NOMO-1 (cell line): ENCODE results near the gene PRTN3.
"Not testable (repeated sequence)": the region's sequence is repeated elsewhere in the genome, so short reads cannot be mapped to it uniquely, and the experiment has no call there.

Source experiments
- DNase-seq, 2 experiments: peaks; one replicate each; lab custom pipeline; 2025; ENCODE audit not compliant: unreplicated experiment in 2 of 2; lab: John Stamatoyannopoulos, UW

Gene PRTN3

GRCh38 chr19:877992-878660 is 37.3 kb downstream of the PRTN3 start:
- not testable (repeated sequence) for DNase-seq

- DNase-seq = not testable (repeated sequence)
Measured at GRCh38 chr19:878751-879561, 38.2 kb downstream of the PRTN3 start.

GRCh38 chr19:879711-880438 is 39.1 kb downstream of the PRTN3 start:
- DNase-seq = no peak

- no peak for DNase-seq
Measured at GRCh38 chr19:881385-882071, 40.7 kb downstream of the PRTN3 start.

- no peak for DNase-seq
Measured at GRCh38 chr19:882871-883497, 42.2 kb downstream of the PRTN3 start.

- DNase-seq = no peak
Measured at GRCh38 chr19:883661-884211, 42.9 kb downstream of the PRTN3 start.

- no peak for DNase-seq
Measured at GRCh38 chr19:884420-885211, 43.8 kb downstream of the PRTN3 start.

- DNase-seq = no peak
Measured at GRCh38 chr19:885536-886224, 44.9 kb downstream of the PRTN3 start.

GRCh38 chr19:887072-887471 is 46.3 kb downstream of the PRTN3 start:
- no peak for DNase-seq

GRCh38 chr19:887599-887998 is 46.8 kb downstream of the PRTN3 start:
- DNase-seq = no peak

DNA sequence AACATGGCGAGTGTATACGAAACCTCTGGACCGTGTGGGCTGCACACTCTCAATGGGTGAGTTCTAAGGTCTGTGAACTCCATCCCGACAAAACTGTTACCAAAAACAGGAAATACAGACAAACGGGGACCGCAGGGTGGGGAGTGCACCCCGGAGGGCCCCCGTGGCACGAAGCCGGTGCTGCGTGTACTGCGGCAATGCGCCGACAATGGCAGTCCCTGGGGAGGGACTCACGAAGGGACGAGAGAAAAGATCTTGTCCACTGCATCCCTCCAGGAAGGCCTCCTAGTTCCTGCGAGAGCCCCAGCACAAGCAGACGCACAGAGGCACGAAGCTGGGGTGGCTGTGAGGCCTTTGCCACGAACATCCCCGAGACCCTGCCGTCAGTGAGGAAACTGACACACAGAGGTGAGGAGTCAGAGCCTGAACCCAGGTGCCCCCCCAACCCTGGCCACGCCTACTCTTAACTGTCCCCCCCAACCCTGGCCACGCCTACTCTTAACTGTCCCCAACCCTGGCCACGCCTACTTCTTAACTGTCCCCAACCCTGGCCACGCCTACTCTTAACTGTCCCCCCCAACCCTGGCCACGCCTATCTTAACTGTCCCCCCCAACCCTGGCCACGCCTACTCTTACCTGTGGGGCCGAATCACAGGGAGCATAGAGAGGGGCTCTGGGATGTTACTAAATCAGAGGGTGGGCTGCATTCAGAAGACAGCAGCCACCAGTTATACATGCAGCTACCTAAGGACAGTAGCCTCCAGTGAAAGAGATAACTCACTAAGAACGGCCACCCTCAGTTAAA is 48.0 kb downstream of the PRTN3 start:
- no peak for DNase-seq

- DNase-seq = no peak
Measured at GRCh38 chr19:889662-890295, 49.0 kb downstream of the PRTN3 start.

DNA sequence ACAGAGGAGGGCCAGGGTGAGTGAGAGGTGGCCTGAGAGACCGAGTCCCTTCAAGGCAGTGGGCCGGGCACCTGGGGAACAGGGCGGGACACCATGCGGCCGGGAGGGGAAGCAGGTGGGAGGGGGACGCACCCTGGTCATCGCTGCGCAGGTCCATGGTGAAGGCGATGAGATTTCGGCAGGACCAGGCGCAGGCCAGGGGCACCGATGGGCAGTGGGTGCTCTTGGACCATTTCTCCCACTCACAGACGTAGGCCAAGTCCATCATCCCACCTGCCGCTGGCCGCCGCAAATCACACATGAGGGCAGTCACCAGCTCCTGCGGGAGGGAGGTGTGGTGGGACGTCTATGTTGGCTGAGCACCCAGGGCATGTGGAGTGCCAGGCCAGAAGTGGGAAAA is 50.0 kb downstream of the PRTN3 start:
- DNase-seq = no peak

GRCh38 chr19:891421-892200 is 50.8 kb downstream of the PRTN3 start:
- not testable (repeated sequence) for DNase-seq

DNA sequence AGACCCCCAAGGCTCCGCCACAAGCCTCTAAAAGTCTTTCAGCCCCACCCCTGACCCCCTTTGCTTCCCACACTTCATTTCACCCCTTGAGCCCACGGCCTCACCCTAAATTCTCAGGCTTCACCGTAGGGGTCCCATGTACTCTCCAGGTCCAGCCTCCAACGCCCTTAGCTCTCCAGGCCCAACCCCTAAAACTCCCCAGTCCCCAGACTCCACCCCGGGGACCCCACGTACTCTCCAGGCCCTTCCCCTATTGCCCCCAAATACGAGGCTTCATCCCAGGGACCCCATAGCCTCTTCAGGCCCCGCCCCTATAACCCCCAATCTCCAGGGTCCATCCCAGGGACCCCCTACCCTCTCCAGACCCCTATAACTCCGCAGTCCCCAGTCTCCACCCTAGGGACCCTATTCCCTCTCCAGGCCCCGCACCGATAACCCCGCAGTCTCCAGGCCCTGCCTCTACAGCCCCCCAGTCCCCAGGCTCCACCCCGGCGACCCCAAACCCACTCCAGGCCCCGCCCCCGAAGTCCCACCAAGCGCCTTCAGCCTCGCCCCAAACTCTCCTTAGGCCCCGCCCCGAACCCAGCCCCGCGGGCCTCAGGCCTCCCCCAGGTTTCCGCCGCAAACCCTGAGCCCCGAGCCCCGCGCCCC is 51.6 kb downstream of the PRTN3 start:
- DNase-seq = no peak
